ENCODE data around the gene GALNT10. TPM values are rescaled to one million over a fixed set of nuclear protein-coding genes. Genes with fewer than 3 reads are reported as not detected.
A peak's percentile ranks its signal among the peaks of the same experiment; 100 is the strongest.

GALNT10 gene
- total and polyA plus RNA-seq, 9 of the 15 experiments (the other 6 are each of a cell fraction or from before 2014, with no cell fraction given) = 4.6 to 37.1 (median 13.3) TPM

GRCh38 chr5:154205441-154206117, 15.0 kb downstream of the GALNT10 start (continued):
- no peak for TF ChIP-seq ZNF184 (CRISPR knock-in tag; IDR thresholded peaks at IDR 0.05)
- peak; percentile 77 for TF ChIP-seq ZNF175 (CRISPR knock-in tag; IDR thresholded peaks at IDR 0.05; ENCODE audit: low read depth)
- TF ChIP-seq FOSL1 (tag; conservative IDR thresholded peaks at IDR 0.05) = peak; percentile 72
- peak; percentile 40; the same call in 1 of the 2 replicates for TF ChIP-seq MAFF (IDR thresholded peaks at IDR 0.05; ENCODE audit: low read length)
- TF ChIP-seq CEBPB (tag; IDR thresholded peaks at IDR 0.05) = peak; percentile 94
- TF ChIP-seq ATF3 (IDR thresholded peaks at IDR 0.05) = peak; percentile 89
- no peak for TF ChIP-seq ATF3 (CRISPR knock-in tag; conservative IDR thresholded peaks at IDR 0.05)
- TF ChIP-seq PHB (CRISPR knock-in tag; IDR thresholded peaks at IDR 0.05) = no peak
- no peak for TF ChIP-seq PTTG1 (tag; IDR thresholded peaks at IDR 0.05; ENCODE audit: low read depth)
- TF ChIP-seq CEBPG (CRISPR knock-in tag; IDR thresholded peaks at IDR 0.05) = no peak
- TF ChIP-seq CEBPG (tag; conservative IDR thresholded peaks at IDR 0.05 in 1 of 2, IDR thresholded peaks at IDR 0.05 in 1 of 2) = peak; percentile 75 to 77
- TF ChIP-seq KAT7 (CRISPR knock-in tag; IDR thresholded peaks at IDR 0.05; ENCODE audit: borderline replicate concordance) = no peak
- peak; percentile 42; the same call in 1 of the 2 replicates for TF ChIP-seq IRF9 (tag; IDR thresholded peaks at IDR 0.05)
- TF ChIP-seq NR2C2 (CRISPR knock-in tag; IDR thresholded peaks at IDR 0.05) = no peak
- 0 out of 2 replicates have a peak, but pooled peaks have one; percentile 24 for TF ChIP-seq NR2C2 (tag; IDR thresholded peaks at IDR 0.05)

Data from K562 (cell line).